ENCODE results near the gene RBCK1. TPM values are rescaled to one million over a fixed set of nuclear protein-coding genes. Genes with fewer than 3 reads are reported as not detected.

The RBCK1 gene
- 10 to 100 TPM; 57.9 to 86.3 (median 64.6) TPM for total RNA-seq

GRCh38 chr20:407953-408842 lies at the start of gene RBCK1:
Gene RBCK1, plus strand, starts transcription at chr20:408299. Its CDS starts 459 bp downstream, at chr20:408758.
- DNase-seq: peak; percentile 86 to 90
- Histone ChIP-seq H3K4me1 (peaks cover 0 to 7% of the 10 kb centered on the region in 2 donors), H3K36me3 (no peaks in the 10 kb centered on the region), H3K27ac (peak within 1 kb of the TSS; percentile 96 to 98), H3K27me3 (no peaks in the 10 kb centered on the region), H3K9me3 (no peaks in the 10 kb centered on the region), H3K4me3 (peak within 1 kb of the TSS; percentile 81 to 100)
- TF ChIP-seq POLR2A (IDR thresholded peaks at IDR 0.05): peak; percentile 23 to 41
- no peak for TF ChIP-seq CTCF (IDR thresholded peaks at IDR 0.05)
- intact Hi-C loops (cut with DNase I; ENCODE audit: low total_unique reads): no loop called here

GRCh38 chr20:358891-359555 lies 49.1 kb upstream of the RBCK1 start:
- Histone ChIP-seq H3K36me3 (no peaks in the 10 kb centered on the region), H3K4me1 (no peaks in the 10 kb centered on the region), H3K27ac (no peak overlapping the region), H3K27me3 (no peaks in the 10 kb centered on the region), H3K9me3 (no peaks in the 10 kb centered on the region), H3K4me3 (no peak overlapping the region)
- DNase-seq: no peak
- intact Hi-C loops (cut with DNase I; ENCODE audit: low total_unique reads): loop anchor here (10.0 kb wide), 1 partner anchor 376 kb away; no protein-coding TSS in a partner anchor
- TF ChIP-seq CTCF (IDR thresholded peaks at IDR 0.05) (no peak), POLR2A (IDR thresholded peaks at IDR 0.05) (no peak)

- Histone ChIP-seq H3K27ac (no peak overlapping the region), H3K4me1 (no peaks in the 10 kb centered on the region), H3K36me3 (no peaks in the 10 kb centered on the region), H3K9me3 (no peaks in the 10 kb centered on the region), H3K4me3 (no peak overlapping the region), H3K27me3 (no peaks in the 10 kb centered on the region)
- DNase-seq: no peak
- intact Hi-C loops (cut with DNase I; ENCODE audit: low total_unique reads): no loop called here
- TF ChIP-seq CTCF (IDR thresholded peaks at IDR 0.05) (no peak), POLR2A (IDR thresholded peaks at IDR 0.05) (no peak)
These were observed 46.5 kb upstream of the RBCK1 start for GRCh38 chr20:361561-361960.

- peak; percentile 43 to 66 for DNase-seq
- intact Hi-C loops (cut with DNase I; ENCODE audit: low total_unique reads): no loop called here
- TF ChIP-seq POLR2A (IDR thresholded peaks at IDR 0.05): no peak
- TF ChIP-seq CTCF (IDR thresholded peaks at IDR 0.05): peak in 1 of 4 experiments; percentile 19
- Histone ChIP-seq H3K36me3 (no peaks in the 10 kb centered on the region), H3K27me3 (no peaks in the 10 kb centered on the region), H3K27ac (no peak overlapping the region), H3K4me1 (no peaks in the 10 kb centered on the region), H3K4me3 (no peak overlapping the region), H3K9me3 (no peaks in the 10 kb centered on the region)
These were observed 45.5 kb upstream of the RBCK1 start for GRCh38 chr20:362271-363254.
